Endodermal cell (in vitro differentiated cells): Measurements from ENCODE around the gene MPRIP. TPM values are rescaled to one million over a fixed set of nuclear protein-coding genes. Genes with fewer than 3 reads are reported as not detected.

ENCODE experiments used
- DNase-seq: peaks from one replicate; pipeline ENCODE4 v3.0.0-alpha.2; 2017
- H3K27ac ChIP-seq: 2 replicates; pipeline ENCODE4 v1.5.1; 2013; ENCODE audit warnings: mild to moderate bottlenecking, low read depth, low read length, moderate library complexity
- H3K27me3 ChIP-seq: 2 replicates; pipeline ENCODE4 v1.6.1; 2013; ENCODE audit warnings: mild to moderate bottlenecking, low read length, moderate library complexity; ENCODE audit not compliant: insufficient read depth, control insufficient read depth, poor library complexity, severe bottlenecking
- H3K36me3 ChIP-seq: 2 replicates; pipeline ENCODE4 v1.7.0; 2013; ENCODE audit warnings: mild to moderate bottlenecking, low read length, moderate library complexity; ENCODE audit not compliant: control insufficient read depth, insufficient read depth
- H3K4me1 ChIP-seq: one replicate; pipeline ENCODE4 v1.7.0; 2013; ENCODE audit warnings: low read length; ENCODE audit not compliant: control insufficient read depth, insufficient read depth
- H3K4me3 ChIP-seq: 2 replicates; pipeline ENCODE4 v1.5.1; 2013; ENCODE audit warnings: mild to moderate bottlenecking, low read length, moderate library complexity
- H3K9ac ChIP-seq: 2 replicates; pipeline ENCODE4 v1.6.1; 2013; ENCODE audit warnings: mild to moderate bottlenecking, low read length, moderate library complexity; ENCODE audit not compliant: poor library complexity, severe bottlenecking; ENCODE audit errors: extremely low read depth
- H3K9me3 ChIP-seq: 2 replicates; pipeline ENCODE4 v1.6.1; 2013; ENCODE audit warnings: mild to moderate bottlenecking, low read length, moderate library complexity; ENCODE audit not compliant: control insufficient read depth
- H3K27ac Mint-ChIP-seq: 2 replicates; pipeline ENCODE4 v1.8.0; 2020; ENCODE audit warnings: mixed read lengths
- H3K27me3 Mint-ChIP-seq: 2 replicates; pipeline ENCODE4 v1.8.0; 2021; ENCODE audit warnings: mild to moderate bottlenecking, mixed read lengths; ENCODE audit not compliant: insufficient read depth
- H3K36me3 Mint-ChIP-seq: 2 replicates; pipeline ENCODE4 v1.8.0; 2020; ENCODE audit warnings: low read depth, mixed read lengths
- H3K4me1 Mint-ChIP-seq: 2 replicates; pipeline ENCODE4 v1.8.0; 2020; ENCODE audit warnings: mixed read lengths
- H3K4me3 Mint-ChIP-seq: 2 replicates; pipeline ENCODE4 v1.8.0; 2020; ENCODE audit warnings: mild to moderate bottlenecking, moderate library complexity, mixed read lengths
- H3K9me3 Mint-ChIP-seq: 2 replicates; pipeline ENCODE4 v1.8.0; 2020; ENCODE audit warnings: mild to moderate bottlenecking, mixed read lengths
- WGBS, 2 experiments: methylation state at CpG; one replicate each; pipeline versions ENCODE4 v1.1.5 to v1.1.7; 2013; ENCODE audit warnings: missing lambda C conversion rate in 2 of 2, mixed read lengths in 1 of 2; ENCODE audit not compliant: insufficient coverage in 1 of 2, insufficient read length in 1 of 2; 5-methylcytosine and 5-hydroxymethylcytosine counted together
- total RNA-seq, 2 donors: library from RNA; stranded (reverse); fragmentation: NEBNext Ultra II Directional in 1 of 2; extraction: Animal tissue kit (Norgen Biotek cat#: 25700) in 1 of 2; gene quantifications; 2 replicates in 1 of 2; 3 replicates in 1 of 2; pipeline ENCODE4 v1.2.1, GENCODE V29; 2021
- TF ChIP-seq, protein P1 (sequence below): fragments of 200-600 bp; sonication (generic); conservative IDR thresholded peaks from 2 replicates; pipeline ENCODE4 v1.5.0; 2021; ENCODE audit warnings: antibody characterized with exemption, mild to moderate bottlenecking

MPRIP gene
- total RNA-seq, 2 donors from 2014 or later: 154 to 155 TPM

DNA sequence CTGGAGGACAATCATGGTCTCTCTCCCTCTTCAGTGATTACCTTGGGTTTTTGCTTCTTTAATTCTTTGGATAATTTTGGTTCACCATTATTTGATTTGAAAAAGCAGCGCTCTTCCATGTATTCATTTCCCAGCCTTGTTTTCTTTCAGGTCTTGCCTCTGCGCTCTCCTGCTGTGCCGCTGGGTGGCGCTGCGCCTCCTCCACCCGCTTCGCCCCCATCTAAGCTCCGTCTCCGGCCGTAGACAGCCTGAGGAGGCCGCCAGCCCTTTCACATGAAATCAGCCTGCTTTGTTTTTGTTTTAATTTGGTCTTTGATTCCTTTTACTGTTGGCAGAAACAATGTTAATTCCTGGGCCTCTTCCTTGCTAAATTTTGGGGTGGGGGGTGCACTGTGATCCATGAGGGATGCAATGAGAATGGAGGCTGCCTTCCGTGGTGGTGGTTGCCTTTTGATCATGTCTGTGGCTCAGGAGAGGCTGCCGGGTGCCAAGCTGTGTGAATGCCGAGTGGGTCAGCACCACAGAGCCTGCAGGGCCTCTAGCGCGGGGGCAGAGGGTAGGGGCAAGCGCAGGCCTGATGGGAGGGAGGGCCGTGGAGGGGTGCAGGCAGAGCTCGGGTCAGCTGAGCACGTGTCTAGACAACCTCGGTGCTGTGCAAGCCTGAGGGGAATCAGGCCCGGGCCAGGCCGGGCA is 99.7 kb downstream of the MPRIP start:
- H3K4me1 Mint-ChIP-seq: peaks cover 10% of the 10 kb centered on the region
- TF ChIP-seq, protein P1, sequence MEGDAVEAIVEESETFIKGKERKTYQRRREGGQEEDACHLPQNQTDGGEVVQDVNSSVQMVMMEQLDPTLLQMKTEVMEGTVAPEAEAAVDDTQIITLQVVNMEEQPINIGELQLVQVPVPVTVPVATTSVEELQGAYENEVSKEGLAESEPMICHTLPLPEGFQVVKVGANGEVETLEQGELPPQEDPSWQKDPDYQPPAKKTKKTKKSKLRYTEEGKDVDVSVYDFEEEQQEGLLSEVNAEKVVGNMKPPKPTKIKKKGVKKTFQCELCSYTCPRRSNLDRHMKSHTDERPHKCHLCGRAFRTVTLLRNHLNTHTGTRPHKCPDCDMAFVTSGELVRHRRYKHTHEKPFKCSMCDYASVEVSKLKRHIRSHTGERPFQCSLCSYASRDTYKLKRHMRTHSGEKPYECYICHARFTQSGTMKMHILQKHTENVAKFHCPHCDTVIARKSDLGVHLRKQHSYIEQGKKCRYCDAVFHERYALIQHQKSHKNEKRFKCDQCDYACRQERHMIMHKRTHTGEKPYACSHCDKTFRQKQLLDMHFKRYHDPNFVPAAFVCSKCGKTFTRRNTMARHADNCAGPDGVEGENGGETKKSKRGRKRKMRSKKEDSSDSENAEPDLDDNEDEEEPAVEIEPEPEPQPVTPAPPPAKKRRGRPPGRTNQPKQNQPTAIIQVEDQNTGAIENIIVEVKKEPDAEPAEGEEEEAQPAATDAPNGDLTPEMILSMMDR: peak; percentile 99
- Histone ChIP-seq H3K27me3 (no peaks in the 10 kb centered on the region), H3K27ac (no peak overlapping the region), H3K9me3 (no peaks in the 10 kb centered on the region), H3K9ac (no peak overlapping the region), H3K4me1 (no peaks in the 10 kb centered on the region), H3K4me3 (no peak overlapping the region), H3K36me3 (peaks cover 38% of the 10 kb centered on the region)
- no peaks in the 10 kb centered on the region for H3K9me3 Mint-ChIP-seq
- peak overlapping the region; percentile 86 for H3K27ac Mint-ChIP-seq
- H3K4me3 Mint-ChIP-seq: no peak overlapping the region
- peak; percentile 90 for DNase-seq
- peaks cover 34% of the 10 kb centered on the region for H3K36me3 Mint-ChIP-seq
- H3K27me3 Mint-ChIP-seq: no peaks in the 10 kb centered on the region
- 71 to 80% methylated on average over 13 to 23 of the region's 23 CpGs for WGBS, 2 experiments

DNA sequence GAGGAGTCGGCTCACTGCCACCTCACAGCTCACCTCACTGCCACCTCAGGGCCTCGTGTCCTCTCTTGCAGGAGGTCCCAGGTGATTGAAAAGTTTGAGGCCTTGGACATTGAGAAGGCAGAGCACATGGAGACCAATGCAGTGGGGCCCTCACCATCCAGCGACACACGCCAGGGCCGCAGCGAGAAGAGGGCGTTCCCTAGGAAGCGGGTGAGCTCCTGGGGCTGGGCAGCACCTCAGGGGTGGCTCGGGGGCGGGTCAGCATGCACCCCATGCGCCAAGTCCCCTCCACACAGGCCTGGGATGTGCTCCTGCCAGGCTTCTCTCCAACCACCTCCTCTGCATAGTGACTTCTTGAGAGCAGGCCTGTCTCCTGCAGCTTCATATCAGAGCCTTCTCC is 100.3 kb downstream of the MPRIP start:
- no peaks in the 10 kb centered on the region for H3K27me3 ChIP-seq
- TF ChIP-seq, protein P1: no peak
- peaks cover 42% of the 10 kb centered on the region for H3K36me3 ChIP-seq
- H3K27me3 Mint-ChIP-seq: no peaks in the 10 kb centered on the region
- H3K9ac ChIP-seq: no peak overlapping the region
- H3K27ac ChIP-seq: no peak overlapping the region
- peaks cover 38% of the 10 kb centered on the region for H3K36me3 Mint-ChIP-seq
- H3K4me3 Mint-ChIP-seq: no peak overlapping the region
- H3K4me1 Mint-ChIP-seq: peaks cover 10% of the 10 kb centered on the region
- H3K4me3 ChIP-seq: no peak overlapping the region
- H3K27ac Mint-ChIP-seq: peak overlapping the region; percentile 86
- DNase-seq: no peak
- H3K9me3 ChIP-seq: no peaks in the 10 kb centered on the region
- no peaks in the 10 kb centered on the region for H3K4me1 ChIP-seq
- WGBS, 2 experiments: 93 to 94% methylated on average over 11 of the region's 11 CpGs
- H3K9me3 Mint-ChIP-seq: no peaks in the 10 kb centered on the region

DNA sequence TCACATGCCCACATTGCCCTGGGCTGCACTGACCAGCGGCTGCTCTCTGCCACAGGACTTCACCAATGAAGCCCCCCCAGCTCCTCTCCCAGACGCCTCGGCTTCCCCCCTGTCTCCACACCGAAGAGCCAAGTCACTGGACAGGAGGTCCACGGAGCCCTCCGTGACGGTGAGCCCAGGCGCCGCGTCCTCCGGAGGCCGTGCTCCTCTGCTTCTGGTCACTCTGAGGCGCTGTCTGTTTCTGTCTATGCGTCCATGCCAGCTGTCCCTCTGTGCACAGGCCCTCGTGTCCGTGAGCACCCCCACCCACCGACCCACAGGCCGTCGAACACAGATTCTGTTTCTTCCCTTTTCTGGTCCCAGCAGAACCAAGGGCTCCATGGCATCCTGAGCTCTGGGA is 101.2 kb downstream of the MPRIP start:
- peaks cover 10% of the 10 kb centered on the region for H3K4me1 Mint-ChIP-seq
- 94 to 97% methylated on average over 19 of the region's 19 CpGs for WGBS, 2 experiments
- Histone ChIP-seq H3K36me3 (peaks cover 50% of the 10 kb centered on the region), H3K27me3 (no peaks in the 10 kb centered on the region), H3K9me3 (no peaks in the 10 kb centered on the region), H3K9ac (no peak overlapping the region), H3K27ac (no peak overlapping the region), H3K4me1 (no peaks in the 10 kb centered on the region), H3K4me3 (no peak overlapping the region)
- no peaks in the 10 kb centered on the region for H3K27me3 Mint-ChIP-seq
- DNase-seq: no peak
- H3K27ac Mint-ChIP-seq: no peak overlapping the region
- TF ChIP-seq, protein P1: no peak
- H3K36me3 Mint-ChIP-seq: peaks cover 39% of the 10 kb centered on the region
- no peak overlapping the region for H3K4me3 Mint-ChIP-seq
- H3K9me3 Mint-ChIP-seq: no peaks in the 10 kb centered on the region
